Activated naive CD8-positive, alpha-beta T cell treated with anti-CD3 and anti-CD28 coated beads for 36 hours (primary cell): ENCODE data around the gene LEMD2. TPM values are rescaled to one million over a fixed set of nuclear protein-coding genes. Genes with fewer than 3 reads are reported as not detected.

Source experiments
- DNase-seq: peaks from one replicate; pipeline ENCODE4 v3.0.0; 2021
- H3K27ac Mint-ChIP-seq: one replicate; pipeline ENCODE4 v1.8.0; 2022; ENCODE audit warnings: mild to moderate bottlenecking, moderate library complexity, mixed read lengths
- H3K27me3 Mint-ChIP-seq: one replicate; pipeline ENCODE4 v1.8.0; 2022; ENCODE audit warnings: mild to moderate bottlenecking, mixed read lengths
- H3K36me3 Mint-ChIP-seq: one replicate; pipeline ENCODE4 v1.8.0; 2021; ENCODE audit warnings: mild to moderate bottlenecking, mixed read lengths
- H3K4me1 Mint-ChIP-seq: one replicate; pipeline ENCODE4 v1.8.0; 2021; ENCODE audit warnings: mixed read lengths
- H3K4me3 Mint-ChIP-seq: one replicate; pipeline ENCODE4 v1.8.0; 2022; ENCODE audit warnings: mild to moderate bottlenecking, moderate library complexity, mixed read lengths
- H3K9me3 Mint-ChIP-seq: one replicate; pipeline ENCODE4 v1.8.0; 2022; ENCODE audit warnings: mixed read lengths
- total RNA-seq, 2 experiments: library from RNA; stranded (reverse); gene quantifications; one replicate each; pipeline ENCODE4 v1.2.3, GENCODE V29; 2021

LEMD2 gene
- total RNA-seq, 2 experiments from 2014 or later: 33.1 to 38.8 TPM

DNA sequence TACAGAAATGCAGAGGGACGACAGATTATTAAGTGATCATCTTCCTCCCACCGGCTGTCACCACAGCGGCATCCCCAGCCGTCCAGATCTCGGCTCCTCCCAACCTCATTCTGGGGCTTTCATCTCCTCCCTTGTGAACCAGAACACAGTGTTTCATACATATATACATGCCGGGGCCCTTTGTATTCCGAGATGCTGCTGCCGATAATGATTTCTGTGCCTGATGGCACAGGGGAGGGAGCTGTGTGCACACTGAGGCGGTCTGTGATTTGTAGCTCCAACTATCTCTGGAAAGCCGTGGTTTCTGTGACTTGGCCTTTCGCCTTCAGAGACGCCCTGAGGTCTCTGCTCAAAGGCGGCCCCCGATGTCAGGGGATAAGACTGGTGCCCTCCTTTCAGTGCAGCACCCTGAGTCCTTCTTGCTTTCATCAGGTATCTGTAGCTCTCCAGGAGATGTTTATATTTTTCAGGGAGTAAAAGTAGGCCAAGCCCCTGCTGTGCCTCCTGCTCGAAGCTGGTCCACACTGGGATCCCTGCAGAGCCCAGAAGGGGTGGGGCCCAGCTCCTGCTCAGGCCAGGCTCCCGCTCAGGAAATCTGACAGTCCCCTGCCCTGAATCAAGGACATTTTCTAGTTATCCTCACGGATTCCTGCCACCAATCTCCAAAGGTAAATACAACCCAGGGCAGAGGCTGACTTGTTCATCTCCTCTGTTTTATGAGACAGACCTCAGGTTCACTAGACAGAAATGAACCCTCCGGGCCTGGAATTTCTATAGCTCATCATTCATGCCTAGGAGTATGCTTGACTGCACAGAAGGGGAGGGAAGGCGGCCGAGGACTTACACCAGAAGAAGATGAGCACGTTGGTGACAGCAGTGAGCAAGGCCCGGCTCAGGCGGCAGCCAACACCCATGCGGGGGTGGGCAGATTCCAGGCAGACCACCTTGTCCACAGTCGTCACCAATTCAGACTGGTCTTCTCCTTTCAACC is 11.2 kb downstream of the LEMD2 start:
- Mint-ChIP-seq H3K36me3 (peaks cover 21% of the 10 kb centered on the region), H3K4me1 (peaks cover 5% of the 10 kb centered on the region)

DNA sequence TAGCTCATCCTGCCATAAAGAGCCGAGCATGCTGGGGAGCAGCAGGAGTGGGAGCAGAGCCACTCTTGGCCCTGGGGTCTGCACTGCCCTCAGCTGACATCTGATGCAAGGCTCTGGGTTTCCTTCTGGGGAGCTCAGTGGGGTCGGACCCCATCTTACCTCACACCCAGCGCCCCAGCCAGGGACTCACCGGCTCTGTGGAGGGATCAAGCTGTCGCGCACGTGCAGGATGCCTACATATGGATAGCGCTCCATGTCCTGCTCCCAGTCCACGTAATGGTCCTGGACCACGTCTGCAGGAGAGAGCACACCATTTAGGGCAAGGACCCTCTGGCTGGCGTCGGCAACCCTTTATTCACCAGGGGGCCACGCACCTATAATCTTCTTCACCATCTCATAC is 12.2 kb downstream of the LEMD2 start:
- no peak for DNase-seq
- Mint-ChIP-seq H3K27me3 (no peaks in the 10 kb centered on the region), H3K4me3 (no peak overlapping the region), H3K9me3 (no peaks in the 10 kb centered on the region), H3K27ac (no peak overlapping the region), H3K4me1 (no peaks in the 10 kb centered on the region), H3K36me3 (peaks cover 14% of the 10 kb centered on the region)

More for the DNA sequence above, 11.2 kb downstream of the LEMD2 start:
- no peak for DNase-seq
- H3K27ac Mint-ChIP-seq: no peak overlapping the region
- H3K27me3 Mint-ChIP-seq: no peaks in the 10 kb centered on the region
- no peak overlapping the region for H3K4me3 Mint-ChIP-seq
- no peaks in the 10 kb centered on the region for H3K9me3 Mint-ChIP-seq

- H3K36me3 Mint-ChIP-seq: peaks cover 15% of the 10 kb centered on the region
- no peak for DNase-seq
- peak overlapping the region; percentile 2 for H3K27ac Mint-ChIP-seq
- H3K4me1 Mint-ChIP-seq: peaks cover 1% of the 10 kb centered on the region
- no peak overlapping the region for H3K4me3 Mint-ChIP-seq
- no peaks in the 10 kb centered on the region for H3K27me3 Mint-ChIP-seq
- H3K9me3 Mint-ChIP-seq: no peaks in the 10 kb centered on the region
These were observed 12.7 kb downstream of the LEMD2 start for GRCh38 chr6:33776186-33776585.

DNA sequence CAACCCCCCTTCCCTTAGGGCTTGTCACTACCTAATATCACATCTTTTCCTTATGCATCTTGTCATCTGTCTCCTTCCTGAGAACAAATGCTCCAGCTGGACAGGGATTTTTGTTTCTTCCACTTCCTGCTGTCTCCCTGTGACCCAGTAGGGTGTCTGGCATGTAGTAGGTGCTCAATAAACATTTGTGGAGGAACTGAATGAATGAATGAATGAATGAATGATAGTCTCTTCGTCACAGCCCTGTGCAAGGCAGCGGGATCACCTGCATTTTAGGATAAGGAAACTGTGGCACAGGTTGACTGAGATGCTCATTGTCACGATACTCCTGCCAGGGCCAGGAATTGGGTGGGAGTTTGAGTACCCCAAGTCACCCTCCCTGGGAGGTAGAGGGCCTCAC is 14.2 kb downstream of the LEMD2 start:
- Mint-ChIP-seq H3K27ac (no peak overlapping the region), H3K27me3 (no peaks in the 10 kb centered on the region)

DNA sequence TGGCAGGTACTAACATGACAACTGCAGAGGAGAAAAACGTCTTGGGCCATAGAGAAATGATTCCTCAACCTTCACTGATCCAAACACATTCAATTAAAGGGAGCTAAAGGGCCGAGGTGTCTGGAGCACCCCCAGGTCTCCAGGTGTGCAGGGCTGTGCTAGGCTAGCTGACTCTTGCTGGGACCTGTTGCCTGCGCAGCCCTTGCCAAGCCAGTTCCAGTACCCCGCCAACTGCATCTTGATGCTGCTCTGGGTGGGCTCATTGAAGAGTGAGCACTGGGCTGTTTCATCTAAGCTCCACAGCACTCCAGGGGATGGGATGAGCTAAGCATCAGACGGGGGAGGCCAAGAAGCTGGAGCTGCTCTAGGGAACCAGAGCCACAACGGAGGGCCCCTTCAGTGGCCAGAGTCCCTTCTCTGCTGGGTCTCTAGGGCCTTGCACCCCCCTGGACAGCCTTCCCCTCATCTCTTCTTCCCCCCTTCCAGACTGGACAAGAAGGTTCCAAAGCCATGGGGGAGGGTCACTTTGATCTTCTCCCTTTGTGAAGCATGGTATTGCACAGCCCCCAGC is 15.9 kb downstream of the LEMD2 start:
- Mint-ChIP-seq H3K4me1 (peaks cover 6% of the 10 kb centered on the region), H3K36me3 (peaks cover 10% of the 10 kb centered on the region), H3K27me3 (peaks cover 4% of the 10 kb centered on the region), H3K27ac (no peak overlapping the region), H3K9me3 (no peaks in the 10 kb centered on the region), H3K4me3 (no peak overlapping the region)
- DNase-seq: no peak

More for the DNA sequence above, 14.2 kb downstream of the LEMD2 start:
- DNase-seq: no peak
- no peaks in the 10 kb centered on the region for H3K9me3 Mint-ChIP-seq
- peaks cover 2% of the 10 kb centered on the region for H3K4me1 Mint-ChIP-seq
- no peak overlapping the region for H3K4me3 Mint-ChIP-seq
- peaks cover 12% of the 10 kb centered on the region for H3K36me3 Mint-ChIP-seq

GRCh38 chr6:33772082-33772830 is 16.7 kb downstream of the LEMD2 start:
- Mint-ChIP-seq H3K9me3 (no peaks in the 10 kb centered on the region), H3K27ac (no peak overlapping the region), H3K4me1 (peaks cover 6% of the 10 kb centered on the region), H3K27me3 (peaks cover 8% of the 10 kb centered on the region), H3K36me3 (peaks cover 7% of the 10 kb centered on the region), H3K4me3 (no peak overlapping the region)
- no peak for DNase-seq

DNA sequence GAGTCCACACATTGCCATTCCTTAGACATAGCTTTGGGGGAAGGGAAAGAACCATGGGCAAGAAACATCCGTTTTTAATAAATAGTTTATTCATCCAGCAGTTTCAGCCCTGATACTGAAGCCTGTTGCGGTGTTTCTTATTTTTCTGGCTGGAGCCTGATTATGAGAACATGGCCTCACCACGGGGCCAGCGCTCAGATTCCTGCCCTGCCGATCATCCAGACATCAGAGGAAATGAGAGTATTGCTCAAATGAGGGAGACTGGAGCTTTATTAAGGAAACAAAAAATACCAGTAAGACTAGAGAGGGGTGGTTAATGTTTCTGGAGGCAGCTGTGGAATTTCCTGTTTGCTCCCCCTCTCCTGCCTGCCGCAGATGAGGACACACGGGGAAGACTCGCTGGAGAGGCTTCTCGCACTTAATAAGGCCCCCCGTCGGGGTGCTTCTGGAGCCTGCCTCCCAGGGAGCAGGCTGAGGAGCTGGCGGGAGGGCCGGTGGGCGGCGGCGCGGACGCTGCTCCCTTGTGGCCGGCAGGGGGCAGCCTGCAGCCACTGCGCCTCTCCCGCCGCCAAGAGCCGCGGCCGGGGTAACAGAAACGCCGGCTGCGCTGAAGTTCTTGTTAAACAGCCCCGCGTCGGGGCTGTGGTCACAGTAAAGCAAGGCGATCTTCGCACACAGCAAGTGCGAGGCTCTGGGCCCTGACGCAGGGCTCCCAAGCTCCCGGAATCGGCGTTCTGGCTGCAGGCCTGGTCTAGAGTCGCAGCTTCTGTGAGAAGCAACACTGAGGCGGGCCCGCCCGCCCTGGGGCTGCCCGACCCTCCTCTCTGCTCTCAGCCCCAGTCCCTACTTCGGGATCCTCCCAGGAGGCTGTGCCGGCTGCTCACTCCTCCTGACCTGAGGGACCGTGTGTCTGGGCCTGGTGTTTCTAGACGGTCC is 17.5 kb downstream of the LEMD2 start:
- Mint-ChIP-seq H3K27ac (no peak overlapping the region), H3K9me3 (no peaks in the 10 kb centered on the region), H3K4me3 (no peak overlapping the region)

GRCh38 chr6:33770833-33771145 is 18.1 kb downstream of the LEMD2 start:
- peaks cover 6% of the 10 kb centered on the region for H3K4me1 Mint-ChIP-seq
- no peak overlapping the region for H3K4me3 Mint-ChIP-seq
- no peak for DNase-seq
- H3K36me3 Mint-ChIP-seq: peaks cover 4% of the 10 kb centered on the region
- H3K9me3 Mint-ChIP-seq: no peaks in the 10 kb centered on the region
- no peak overlapping the region for H3K27ac Mint-ChIP-seq
- H3K27me3 Mint-ChIP-seq: peaks cover 12% of the 10 kb centered on the region

More for the DNA sequence above, 17.5 kb downstream of the LEMD2 start:
- H3K4me1 Mint-ChIP-seq: peaks cover 6% of the 10 kb centered on the region
- peaks cover 4% of the 10 kb centered on the region for H3K36me3 Mint-ChIP-seq
- DNase-seq: peak; percentile 73
- peaks cover 11% of the 10 kb centered on the region for H3K27me3 Mint-ChIP-seq

- H3K9me3 Mint-ChIP-seq: no peaks in the 10 kb centered on the region
- no peak for DNase-seq
- H3K27ac Mint-ChIP-seq: no peak overlapping the region
- peaks cover 6% of the 10 kb centered on the region for H3K4me1 Mint-ChIP-seq
- H3K4me3 Mint-ChIP-seq: no peak overlapping the region
- peaks cover 4% of the 10 kb centered on the region for H3K36me3 Mint-ChIP-seq
- peaks cover 12% of the 10 kb centered on the region for H3K27me3 Mint-ChIP-seq
These were observed 18.7 kb downstream of the LEMD2 start for GRCh38 chr6:33770124-33770832.

DNA sequence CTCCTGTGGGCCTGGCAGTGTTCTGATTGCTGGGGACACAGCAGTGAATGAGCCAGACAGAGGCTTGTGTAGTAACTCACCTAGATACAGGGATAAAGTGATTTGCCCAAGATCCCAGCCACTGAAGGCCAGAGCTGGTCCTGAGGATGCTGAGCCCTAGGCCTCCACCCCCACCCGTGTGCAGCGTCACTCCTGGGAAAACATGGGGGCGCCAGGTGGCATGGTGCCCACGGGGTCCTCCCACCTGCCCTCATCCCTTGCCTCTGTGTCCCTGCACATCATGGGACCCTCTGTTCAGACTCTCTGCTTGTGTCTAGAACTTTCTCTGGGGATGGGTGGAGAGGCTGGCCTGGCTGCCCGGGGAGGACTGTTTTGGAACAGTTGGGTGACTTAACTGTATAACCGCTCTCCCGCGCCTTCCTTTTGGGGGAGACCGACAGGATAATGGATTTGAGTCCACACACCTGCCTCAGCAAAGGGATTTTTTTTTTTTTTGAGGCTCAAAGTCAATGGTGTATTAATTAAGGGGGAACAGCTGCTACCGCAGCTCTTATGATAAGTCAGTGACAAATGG is 19.6 kb downstream of the LEMD2 start:
- DNase-seq: no peak
- Mint-ChIP-seq H3K27me3 (peaks cover 12% of the 10 kb centered on the region), H3K36me3 (peaks cover 1% of the 10 kb centered on the region), H3K27ac (no peak overlapping the region), H3K9me3 (no peaks in the 10 kb centered on the region), H3K4me3 (no peak overlapping the region), H3K4me1 (peaks cover 6% of the 10 kb centered on the region)

DNA sequence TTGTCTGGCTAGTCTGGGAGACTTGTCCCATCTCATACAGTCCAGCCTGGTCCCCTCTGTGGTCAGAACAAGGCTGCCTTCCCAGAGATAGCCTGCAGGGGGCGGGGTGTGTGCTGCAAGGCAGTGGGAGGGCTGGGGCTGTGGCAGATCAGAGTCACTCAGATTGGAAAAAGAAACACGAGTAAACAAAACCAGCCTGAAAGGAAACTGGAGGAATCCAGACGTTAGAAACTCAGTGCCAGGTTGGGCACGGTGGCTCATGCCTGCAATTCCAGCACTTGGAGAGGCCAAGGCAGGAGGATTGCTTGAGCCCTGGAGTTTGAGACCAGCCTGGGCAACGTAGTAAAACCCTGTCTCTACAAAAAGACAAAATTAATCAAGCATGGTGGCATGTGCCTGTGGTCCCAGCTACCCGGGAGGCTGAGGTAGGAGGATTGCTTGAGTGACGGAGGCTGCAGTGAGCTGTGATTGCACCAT is 20.2 kb downstream of the LEMD2 start:
- peaks cover 1% of the 10 kb centered on the region for H3K36me3 Mint-ChIP-seq
- H3K9me3 Mint-ChIP-seq: no peaks in the 10 kb centered on the region
- no peak overlapping the region for H3K27ac Mint-ChIP-seq
- peaks cover 6% of the 10 kb centered on the region for H3K4me1 Mint-ChIP-seq
- DNase-seq: peak; percentile 70
- peaks cover 13% of the 10 kb centered on the region for H3K27me3 Mint-ChIP-seq
- no peak overlapping the region for H3K4me3 Mint-ChIP-seq

DNA sequence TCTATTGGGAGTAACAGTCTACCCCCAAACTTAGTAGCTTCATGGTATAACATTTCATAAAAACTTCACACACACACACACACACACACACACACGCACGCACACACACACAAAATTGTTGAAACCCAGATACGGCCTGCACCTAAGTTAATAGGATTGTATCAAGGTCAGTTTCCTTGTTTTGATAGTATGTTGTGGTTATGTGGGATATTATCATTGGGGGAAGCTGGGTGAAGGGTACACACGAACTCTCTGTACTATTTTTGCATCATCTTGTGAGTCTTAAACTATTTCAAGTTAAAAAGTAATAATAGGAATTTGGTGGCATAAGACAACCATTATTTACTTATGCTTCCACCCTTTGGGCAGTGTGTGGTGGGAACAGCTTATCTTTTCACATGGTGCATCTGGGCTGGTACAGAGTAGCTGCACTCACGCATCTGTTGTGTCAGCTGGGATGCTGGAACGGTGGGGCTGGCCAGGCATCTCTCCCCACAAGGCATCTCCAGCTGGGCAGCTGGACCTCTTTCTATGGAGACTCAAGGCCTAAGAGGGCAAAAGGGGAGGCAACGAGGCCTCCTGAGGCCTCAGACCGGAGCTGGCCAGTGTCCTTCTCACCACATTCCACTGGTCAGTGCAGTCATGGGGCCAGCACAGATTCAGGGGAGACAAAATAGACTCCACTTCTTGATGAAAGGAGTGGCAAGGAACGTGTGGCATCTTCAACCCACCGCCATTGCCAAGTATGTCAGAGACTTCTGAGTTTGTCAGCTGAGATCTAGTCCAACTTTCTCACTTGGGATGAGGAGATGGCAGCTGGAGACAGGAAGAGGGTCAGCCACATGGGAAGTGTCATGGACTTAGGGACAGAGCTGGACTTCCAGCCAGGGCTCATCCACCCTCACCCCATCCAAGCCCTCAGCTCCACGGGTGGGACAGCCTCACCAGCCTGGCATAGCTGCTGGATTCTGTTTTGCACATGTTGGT is 21.7 kb downstream of the LEMD2 start:
- Mint-ChIP-seq H3K9me3 (no peaks in the 10 kb centered on the region), H3K4me3 (no peak overlapping the region), H3K4me1 (peaks cover 6% of the 10 kb centered on the region), H3K27me3 (peaks cover 17% of the 10 kb centered on the region), H3K36me3 (peaks cover 1% of the 10 kb centered on the region), H3K27ac (no peak overlapping the region)
- no peak for DNase-seq

- Mint-ChIP-seq H3K4me1 (peaks cover 9% of the 10 kb centered on the region), H3K27me3 (peaks cover 17% of the 10 kb centered on the region), H3K36me3 (no peaks in the 10 kb centered on the region), H3K4me3 (no peak overlapping the region), H3K9me3 (no peaks in the 10 kb centered on the region), H3K27ac (no peak overlapping the region)
- DNase-seq: no peak
These were observed 23.6 kb downstream of the LEMD2 start for GRCh38 chr6:33765368-33765767.
